ENCODE measurements around the gene CFAP69.
A peak's percentile ranks its signal among the peaks of the same experiment; 100 is the strongest.

DNA sequence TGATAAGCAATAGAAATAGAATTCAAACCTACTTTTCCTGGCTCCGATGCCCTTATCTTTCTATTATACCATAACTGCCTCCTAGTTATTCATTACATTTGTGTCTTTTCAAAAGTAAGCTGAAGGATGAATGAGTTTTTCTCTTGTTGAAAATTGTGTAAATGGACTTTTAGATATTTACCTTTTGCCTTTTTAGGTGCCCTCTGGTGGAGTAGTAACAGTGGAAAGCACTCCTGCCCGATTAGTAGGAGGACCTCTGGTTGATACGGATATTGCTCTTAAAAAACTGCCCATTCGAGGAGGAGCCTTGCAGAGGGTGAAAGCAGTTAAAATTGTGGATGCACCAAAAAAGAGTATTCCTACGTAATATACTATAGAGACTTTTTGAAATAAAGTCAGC, 64.9 kb downstream of the CFAP69 start:
- TF ChIP-seq, protein P1, sequence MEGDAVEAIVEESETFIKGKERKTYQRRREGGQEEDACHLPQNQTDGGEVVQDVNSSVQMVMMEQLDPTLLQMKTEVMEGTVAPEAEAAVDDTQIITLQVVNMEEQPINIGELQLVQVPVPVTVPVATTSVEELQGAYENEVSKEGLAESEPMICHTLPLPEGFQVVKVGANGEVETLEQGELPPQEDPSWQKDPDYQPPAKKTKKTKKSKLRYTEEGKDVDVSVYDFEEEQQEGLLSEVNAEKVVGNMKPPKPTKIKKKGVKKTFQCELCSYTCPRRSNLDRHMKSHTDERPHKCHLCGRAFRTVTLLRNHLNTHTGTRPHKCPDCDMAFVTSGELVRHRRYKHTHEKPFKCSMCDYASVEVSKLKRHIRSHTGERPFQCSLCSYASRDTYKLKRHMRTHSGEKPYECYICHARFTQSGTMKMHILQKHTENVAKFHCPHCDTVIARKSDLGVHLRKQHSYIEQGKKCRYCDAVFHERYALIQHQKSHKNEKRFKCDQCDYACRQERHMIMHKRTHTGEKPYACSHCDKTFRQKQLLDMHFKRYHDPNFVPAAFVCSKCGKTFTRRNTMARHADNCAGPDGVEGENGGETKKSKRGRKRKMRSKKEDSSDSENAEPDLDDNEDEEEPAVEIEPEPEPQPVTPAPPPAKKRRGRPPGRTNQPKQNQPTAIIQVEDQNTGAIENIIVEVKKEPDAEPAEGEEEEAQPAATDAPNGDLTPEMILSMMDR (conservative IDR thresholded peaks at IDR 0.05; ENCODE audit: low read depth, low read length) = 0 out of 2 replicates have a peak, but pooled peaks have one; percentile 18
- TF ChIP-seq EZH2phosphoT487 (IDR thresholded peaks at IDR 0.05; ENCODE audit: borderline replicate concordance, low read length) (no peak), EZH2 (IDR thresholded peaks at IDR 0.05; ENCODE audit: low read length, unreplicated experiment) (no peak)

All from PC-3 (cell line).